NCI-H1105 treated with DMSO at 0.1 percent for 48 hours (cell line): ENCODE data around the gene MYD88.

Experiments used
- DNase-seq: peaks from one replicate; lab custom pipeline; 2025; lab: John Stamatoyannopoulos, UW

MYD88 gene

DNA sequence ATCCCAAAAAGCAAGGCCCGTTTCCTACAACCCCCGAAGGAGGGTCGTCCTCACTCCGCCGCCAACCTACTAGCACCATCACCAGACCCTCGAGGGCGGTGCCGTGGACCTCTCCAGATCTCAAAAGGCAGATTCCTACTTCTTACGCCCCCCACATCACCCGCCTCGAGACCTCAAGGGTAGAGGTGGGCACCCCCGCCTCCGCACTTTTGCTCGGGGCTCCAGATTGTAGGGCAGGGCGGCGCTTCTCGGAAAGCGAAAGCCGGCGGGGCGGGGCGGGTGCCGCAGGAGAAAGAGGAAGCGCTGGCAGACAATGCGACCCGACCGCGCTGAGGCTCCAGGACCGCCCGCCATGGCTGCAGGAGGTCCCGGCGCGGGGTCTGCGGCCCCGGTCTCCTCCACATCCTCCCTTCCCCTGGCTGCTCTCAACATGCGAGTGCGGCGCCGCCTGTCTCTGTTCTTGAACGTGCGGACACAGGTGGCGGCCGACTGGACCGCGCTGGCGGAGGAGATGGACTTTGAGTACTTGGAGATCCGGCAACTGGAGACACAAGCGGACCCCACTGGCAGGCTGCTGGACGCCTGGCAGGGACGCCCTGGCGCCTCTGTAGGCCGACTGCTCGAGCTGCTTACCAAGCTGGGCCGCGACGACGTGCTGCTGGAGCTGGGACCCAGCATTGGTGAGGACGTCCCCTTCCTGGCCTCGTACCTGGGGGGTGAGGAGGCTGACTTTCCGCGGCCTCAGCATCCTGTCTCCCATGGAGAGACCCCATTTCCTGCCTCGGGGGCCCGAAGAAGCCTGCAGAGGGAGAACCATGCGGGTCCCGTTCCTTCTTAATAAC is at the start of gene MYD88:
MYD88 (plus strand) TSS at position 313 of the 842 bp plus-strand sequence; CDS start at position 353, 40 bp downstream.
- peak; percentile 31 for DNase-seq

DNA sequence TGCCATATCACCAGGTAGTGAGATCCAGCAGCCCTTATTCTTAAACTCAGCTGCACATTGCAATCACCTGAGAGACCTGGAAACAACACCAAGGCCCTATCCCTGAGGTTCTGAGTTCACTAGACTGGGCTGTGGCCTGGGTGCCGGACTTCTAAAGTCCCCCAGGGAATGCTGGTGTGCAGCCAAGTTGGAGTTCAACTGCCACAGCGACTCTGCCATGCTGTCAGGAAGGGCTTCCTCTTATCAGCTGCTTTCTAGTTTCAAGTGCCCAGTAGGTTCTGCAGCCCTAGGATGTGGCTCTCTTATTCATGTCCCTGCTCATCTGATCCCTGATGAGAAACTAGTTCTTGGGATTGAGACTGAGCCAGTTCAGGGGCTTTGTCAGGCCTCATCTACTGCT is 49.3 kb upstream of the MYD88 start:
- DNase-seq, result no peak

GRCh38 chr3:38090453-38090852 is 48.0 kb upstream of the MYD88 start:
- no peak for DNase-seq

- no peak for DNase-seq
Observed at GRCh38 chr3:38094999-38095398, 43.5 kb upstream of the MYD88 start.

DNA sequence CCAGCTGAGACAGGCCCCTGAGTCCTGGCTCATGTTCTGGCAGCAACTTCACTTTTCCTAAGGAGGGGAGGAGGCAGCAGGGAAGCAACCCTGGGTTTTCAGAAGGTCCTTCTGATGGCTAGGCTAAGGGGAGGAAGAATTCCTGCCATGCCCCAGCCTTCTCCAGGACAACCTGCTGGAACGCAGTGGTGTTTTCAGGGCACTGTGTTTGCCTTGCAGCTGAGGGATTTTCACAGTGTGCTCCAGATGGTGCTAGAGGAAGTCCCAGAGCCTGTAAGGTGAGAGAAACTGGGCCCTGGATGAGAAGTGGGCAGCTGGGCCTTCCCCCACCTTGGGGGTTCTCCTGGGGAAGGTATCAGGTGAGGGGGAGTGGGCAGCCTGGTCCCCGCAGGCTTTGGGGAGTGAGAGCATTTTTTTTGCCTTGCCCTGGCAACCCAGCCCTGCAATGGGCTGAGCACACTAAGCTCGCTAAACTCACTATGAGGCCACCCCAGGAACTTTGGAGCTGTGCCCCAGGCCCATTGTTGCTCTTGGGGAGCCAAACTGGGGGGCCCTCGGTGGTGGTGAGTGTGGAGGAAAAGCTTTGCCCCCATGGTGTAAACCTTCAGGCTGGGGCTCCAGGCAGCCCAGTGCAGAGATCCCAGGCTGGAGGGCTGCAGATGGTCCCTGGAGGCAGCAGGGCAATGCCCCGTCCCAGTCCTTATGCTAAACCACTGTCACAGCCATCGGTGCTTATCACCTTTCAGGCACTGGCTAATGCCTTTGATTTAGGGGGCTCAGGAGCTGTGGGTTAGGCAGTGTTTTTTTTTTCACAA is 42.6 kb upstream of the MYD88 start:
- no peak for DNase-seq

DNA sequence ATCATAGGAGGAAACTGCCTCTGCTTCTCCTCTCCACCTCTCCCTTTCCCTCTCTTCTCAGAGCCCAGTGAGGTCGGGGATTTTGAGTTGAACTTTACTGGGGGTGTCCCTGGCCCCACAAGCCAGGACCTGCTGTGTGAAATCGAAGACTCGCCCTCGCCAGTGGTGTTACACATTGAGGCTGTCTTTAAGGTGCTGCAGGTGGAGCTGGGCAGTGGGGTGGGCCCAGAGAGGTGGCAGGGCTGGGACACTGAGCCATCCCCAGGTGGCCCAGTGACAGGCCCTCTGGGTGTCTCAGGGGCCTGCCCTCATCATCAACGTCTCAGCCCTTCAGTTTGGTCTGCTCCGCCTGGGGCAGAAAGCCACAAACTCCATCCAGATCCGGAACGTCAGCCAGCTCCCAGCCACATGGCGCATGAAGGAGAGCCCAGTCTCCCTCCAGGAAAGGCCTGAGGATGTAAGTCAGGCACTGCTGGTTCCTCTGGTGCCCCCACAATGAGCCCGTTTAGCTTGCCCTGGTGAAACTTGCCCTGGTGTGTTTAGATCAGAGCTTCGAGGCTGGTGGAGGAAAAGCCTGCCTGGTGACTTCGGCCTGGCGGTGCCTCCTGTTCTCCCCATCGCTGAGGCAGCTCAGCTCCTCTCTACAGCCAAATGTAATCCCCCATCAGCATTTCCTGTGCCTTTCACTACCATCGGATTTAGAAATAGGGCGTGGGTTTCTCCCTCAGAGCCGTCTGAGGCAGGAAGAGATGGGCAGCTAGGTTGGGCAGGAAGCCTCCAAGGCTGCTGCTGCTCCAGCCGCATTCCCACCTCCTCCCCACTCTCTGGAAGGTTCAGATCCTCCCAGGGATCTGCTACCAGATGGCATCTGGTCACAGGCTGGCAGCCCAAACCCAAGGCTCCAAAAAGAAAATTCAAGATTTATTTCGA is 40.8 kb upstream of the MYD88 start:
- no peak for DNase-seq

GRCh38 chr3:38098376-38098723 is 40.1 kb upstream of the MYD88 start:
- DNase-seq, result no peak

DNA sequence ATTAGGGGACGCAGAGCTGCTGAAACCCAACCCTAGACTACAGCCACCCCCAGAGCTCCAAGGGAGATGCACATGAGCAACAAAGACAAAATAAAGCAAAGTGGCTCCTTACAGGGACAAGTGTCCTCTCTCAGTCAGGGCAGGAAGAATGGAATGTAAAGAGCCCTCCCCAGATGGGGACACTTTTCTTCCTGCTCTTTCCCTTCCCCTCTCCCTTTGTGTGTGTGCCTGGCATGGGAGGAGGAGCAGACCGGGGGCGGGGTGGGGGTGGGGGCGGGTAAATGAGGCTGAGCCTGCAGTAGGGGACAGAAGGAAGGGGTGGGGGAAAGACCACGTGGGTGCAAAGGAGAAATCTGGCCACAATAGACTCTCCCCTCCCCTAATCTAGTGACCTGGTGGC is 38.9 kb upstream of the MYD88 start:
- DNase-seq, result no peak

DNA sequence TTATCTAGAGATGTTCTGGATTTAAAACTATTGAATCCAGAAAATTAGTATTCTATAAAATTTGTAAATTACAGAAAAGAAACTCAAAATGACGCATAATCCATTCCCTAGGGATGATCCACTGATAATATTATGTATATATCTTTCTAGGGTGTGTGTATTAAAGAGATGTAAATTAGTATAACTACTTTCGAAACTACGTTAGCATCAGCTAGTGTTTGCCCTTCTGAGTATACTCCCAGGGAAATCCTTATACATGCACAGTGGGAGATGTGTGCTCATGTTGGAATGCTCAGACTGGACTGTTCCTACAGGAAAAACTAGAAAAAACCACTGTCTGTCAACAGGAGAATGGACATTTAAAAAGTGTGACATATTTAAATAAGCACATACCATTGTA is 38.0 kb upstream of the MYD88 start:
- DNase-seq, result no peak

DNA sequence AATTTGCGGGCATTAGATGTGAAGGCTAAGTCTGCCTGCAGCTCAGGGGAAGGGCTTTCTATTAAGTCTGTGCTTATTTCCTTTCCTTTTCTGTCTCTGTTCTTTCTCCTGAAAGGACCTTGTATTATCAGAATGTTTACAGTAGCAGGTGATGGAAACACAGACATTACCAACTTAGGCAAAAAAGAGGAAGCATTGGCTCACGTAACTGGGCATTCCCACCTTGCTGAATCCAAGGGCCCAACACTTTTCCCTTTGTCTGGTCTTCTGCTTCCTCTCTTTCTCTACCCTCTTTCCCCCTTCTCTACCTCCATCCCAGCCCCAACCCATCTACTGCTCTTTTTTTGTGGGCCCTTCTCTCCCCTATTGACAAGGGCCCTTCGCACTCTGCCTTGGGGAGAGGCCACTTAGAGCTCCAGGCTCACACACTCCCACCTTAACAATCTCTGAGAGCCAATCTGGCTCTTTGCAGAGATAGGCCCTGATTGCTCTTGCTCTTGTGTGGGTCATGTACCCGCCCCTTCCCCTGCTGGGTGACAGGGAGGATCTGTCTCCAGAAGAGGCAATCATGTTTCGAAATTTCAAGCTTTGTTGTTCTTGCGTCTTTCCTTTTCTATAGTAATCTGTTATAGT is 36.5 kb upstream of the MYD88 start:
- no peak for DNase-seq

- DNase-seq, result no peak
Observed at GRCh38 chr3:38102444-38102814, 36.0 kb upstream of the MYD88 start.

DNA sequence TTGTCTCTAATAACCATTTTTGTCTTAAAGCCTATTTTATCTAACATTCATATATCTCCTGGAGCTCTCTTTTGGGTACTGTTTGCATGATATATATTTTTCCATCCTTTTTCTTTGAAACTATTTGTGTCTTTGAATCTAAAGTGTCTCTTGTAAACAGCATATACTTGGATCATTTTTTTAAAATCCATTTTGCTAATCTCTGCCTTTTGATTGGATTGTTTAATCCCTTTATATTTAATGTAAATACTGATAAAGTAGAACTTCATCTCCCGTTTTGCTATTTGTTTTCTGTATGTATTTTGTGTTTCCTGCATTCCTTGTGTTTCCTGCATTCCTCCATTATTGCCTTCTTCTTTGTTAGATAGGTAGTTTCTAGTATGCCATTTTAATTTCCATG is 32.9 kb upstream of the MYD88 start:
- no peak for DNase-seq

DNA sequence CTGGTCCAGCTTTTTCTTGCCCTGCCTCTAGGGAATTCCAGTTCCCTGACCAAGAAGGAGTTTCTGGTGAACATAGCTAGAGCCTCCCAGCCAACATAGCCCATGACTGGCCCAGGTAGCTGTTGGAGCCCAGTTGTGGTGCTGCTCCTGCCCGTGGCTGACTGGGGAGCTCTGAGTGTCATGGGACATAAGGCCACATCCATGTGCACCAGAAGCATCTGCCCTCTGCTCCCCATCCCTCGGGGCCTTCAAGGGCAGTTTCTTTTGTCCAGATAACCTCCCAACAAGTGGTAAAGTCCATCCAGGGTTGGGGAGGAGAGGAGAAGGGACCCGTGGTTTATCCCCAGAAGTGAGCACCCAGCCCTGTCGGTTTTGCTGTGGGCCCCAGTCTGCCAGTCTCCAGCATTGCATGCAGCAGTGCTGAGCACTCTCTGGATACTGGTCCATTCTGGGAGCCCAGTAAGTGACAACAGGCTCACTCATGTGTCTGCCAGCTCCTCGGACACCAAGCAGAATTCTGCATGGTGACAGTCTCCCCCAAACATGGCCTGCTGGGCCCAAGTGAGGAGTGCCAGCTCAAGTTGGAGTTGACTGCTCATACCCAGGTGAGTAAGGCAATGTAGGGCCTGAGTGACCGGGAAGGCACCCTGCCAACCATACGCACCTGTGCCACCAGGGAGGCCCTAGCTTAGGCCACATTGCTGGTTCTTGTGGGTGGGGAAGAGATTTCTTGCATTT is 30.4 kb upstream of the MYD88 start:
- DNase-seq, result no peak

DNA sequence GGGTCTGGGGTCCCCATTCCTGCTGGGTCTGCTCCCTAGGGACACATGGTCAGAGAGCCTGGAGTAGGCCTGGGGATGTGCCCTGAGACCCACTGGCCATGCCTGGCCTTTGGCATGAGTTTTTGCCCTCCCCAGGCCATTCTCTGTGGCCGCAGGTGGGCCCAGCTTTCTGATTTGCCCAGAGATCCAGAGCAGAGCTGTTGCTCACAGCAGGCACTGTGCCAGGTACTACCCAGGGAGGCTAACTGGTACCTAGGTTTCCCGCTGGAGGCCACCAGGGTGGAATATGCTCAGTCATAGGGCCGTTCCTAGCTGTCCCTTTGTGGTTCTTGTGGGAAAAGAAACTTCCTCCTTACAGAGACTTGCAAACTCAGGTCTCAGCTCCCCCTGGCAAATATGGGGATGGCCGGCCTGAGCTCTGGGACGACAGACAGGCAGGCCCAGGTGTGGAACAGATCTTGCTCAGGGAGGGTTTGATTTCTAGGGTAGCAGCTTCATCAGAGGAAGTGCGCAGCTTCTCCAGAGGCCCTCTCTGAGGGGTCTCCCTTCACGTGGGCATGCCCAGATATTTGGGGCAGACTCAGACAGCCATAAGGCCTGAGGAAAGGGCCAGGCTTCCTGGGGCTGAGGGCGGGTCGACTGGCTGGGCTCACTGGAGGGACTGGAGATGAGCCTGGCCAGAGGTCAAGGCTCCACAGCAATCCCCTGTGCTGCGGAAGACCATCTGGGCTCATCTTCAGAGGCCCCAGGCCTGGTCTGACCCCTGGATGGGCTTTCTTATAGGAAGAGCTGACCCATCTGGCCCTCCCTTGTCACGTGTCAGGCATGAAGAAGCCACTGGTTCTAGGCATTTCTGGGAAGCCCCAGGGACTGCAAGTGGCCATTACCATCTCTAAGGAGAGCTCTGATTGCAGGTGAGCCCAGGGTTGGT is 29.5 kb upstream of the MYD88 start:
- no peak for DNase-seq

GRCh38 chr3:38109580-38110313 is 28.7 kb upstream of the MYD88 start:
- no peak for DNase-seq

DNA sequence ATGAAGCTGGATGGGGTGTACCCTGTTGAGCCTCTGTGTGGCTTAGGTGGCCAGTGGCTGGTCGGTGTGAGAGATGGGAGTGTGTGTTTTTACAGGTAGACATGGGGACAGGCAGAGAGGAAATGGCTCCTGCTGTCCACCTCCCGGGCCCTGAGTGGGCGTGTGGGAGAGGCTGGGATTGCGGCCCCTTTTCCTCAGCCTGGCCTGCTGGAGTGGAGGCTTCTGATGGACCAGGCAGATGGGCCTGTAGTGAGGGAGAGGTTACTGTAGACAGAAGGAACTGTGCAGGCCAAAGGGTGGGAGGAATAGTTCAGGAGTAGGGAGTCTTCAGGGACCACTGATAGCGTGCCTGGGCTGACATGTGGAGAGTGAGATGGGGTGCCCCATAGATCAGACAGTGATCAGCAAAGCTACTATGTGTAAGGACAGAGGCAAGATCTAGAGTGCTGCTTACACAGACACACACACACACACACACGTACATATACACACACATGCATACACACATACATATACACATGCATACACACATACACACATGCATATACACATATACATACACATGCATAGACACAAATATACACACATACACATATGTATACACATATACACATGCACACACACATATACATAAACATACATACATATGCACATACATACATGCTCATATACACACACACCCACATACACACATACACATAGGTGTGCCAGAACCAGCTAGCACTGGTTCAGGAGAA is 28.0 kb upstream of the MYD88 start:
- DNase-seq, result no peak

DNA sequence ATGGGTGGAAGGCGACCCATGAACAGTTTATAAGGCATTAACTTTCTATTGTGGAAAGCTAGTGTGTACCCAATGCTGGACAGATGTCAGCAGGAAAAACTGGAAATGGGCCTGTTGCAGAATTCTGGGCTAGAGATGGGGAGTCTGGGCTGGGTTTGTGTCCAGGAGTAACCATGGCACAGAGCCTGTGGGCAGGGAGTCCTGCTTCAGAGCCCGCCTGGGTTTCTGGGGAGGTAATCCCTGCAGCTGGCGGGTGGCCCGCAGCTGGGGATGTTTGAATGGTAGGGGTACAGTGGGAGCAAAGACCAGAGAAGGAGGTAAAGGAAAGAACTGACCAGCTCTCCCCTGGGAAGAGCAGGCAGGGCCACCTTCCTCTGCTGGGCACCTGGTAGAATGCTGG is 27.3 kb upstream of the MYD88 start:
- no peak for DNase-seq

- no peak for DNase-seq
Observed at GRCh38 chr3:38111696-38112377, 26.6 kb upstream of the MYD88 start.
